Tibial artery (tissue), 4 donors: ENCODE data around the gene ZNF584.
A peak's percentile ranks its signal among the peaks of the same experiment; 100 is the strongest.

Experiments used
- DNase-seq, 2 donors: peaks; one replicate each; pipeline ENCODE4 v3.0.0-alpha.2; 2019
- H3K27ac ChIP-seq, 2 donors: fragments of 200-600 bp; sonication (generic) in 1 of 2; 1 replicate in 1 of 2; 2 replicates in 1 of 2; pipeline ENCODE4 v1.5.1; 2018 to 2019; ENCODE audit warnings: mild to moderate bottlenecking in 1 of 2
- H3K27me3 ChIP-seq, 2 donors: fragments of 200-600 bp; sonication (generic) in 1 of 2; one replicate each; pipeline versions ENCODE4 v1.5.1 to v1.6.0; 2016 to 2019
- H3K36me3 ChIP-seq, 3 donors: fragments of 200-600 bp; sonication (generic) in 2 of 3; one replicate each; pipeline ENCODE4 v1.5.1; 2016 to 2019; ENCODE audit warnings: mild to moderate bottlenecking in 2 of 3
- H3K4me1 ChIP-seq, 4 donors: fragments of 200-600 bp; sonication (generic) in 2 of 4; 1 replicate in 3 of 4; 2 replicates in 1 of 4; pipeline ENCODE4 v1.5.1; 2016 to 2019
- H3K4me3 ChIP-seq, 2 donors: fragments of 200-600 bp; sonication (generic) in 1 of 2; 1 replicate in 1 of 2; 2 replicates in 1 of 2; pipeline ENCODE4 v1.5.1; 2018 to 2019; ENCODE audit warnings: mild to moderate bottlenecking in 2 of 2
- H3K9me3 ChIP-seq, 3 donors: fragments of 200-600 bp; sonication (generic) in 1 of 3; one replicate each; pipeline ENCODE4 v1.5.1; 2016 to 2019
- intact Hi-C: fragments of 100-400 bp; cut with DNase I; formaldehyde crosslinking; loops from one replicate; pipeline ENCODE4 v1.15.0; 2023; ENCODE audit warnings: low total_unique reads
- TF ChIP-seq, protein P1 (sequence below), 2 experiments: fragments of 200-600 bp in 1 of 2; fragments of 450-650 bp in 1 of 2; IDR thresholded peaks; one replicate each; pipeline ENCODE4 v1.5.1; 2017 to 2019; ENCODE audit warnings: antibody characterized with exemption in 2 of 2, mild to moderate bottlenecking in 1 of 2, moderate library complexity in 1 of 2

The ZNF584 gene

DNA sequence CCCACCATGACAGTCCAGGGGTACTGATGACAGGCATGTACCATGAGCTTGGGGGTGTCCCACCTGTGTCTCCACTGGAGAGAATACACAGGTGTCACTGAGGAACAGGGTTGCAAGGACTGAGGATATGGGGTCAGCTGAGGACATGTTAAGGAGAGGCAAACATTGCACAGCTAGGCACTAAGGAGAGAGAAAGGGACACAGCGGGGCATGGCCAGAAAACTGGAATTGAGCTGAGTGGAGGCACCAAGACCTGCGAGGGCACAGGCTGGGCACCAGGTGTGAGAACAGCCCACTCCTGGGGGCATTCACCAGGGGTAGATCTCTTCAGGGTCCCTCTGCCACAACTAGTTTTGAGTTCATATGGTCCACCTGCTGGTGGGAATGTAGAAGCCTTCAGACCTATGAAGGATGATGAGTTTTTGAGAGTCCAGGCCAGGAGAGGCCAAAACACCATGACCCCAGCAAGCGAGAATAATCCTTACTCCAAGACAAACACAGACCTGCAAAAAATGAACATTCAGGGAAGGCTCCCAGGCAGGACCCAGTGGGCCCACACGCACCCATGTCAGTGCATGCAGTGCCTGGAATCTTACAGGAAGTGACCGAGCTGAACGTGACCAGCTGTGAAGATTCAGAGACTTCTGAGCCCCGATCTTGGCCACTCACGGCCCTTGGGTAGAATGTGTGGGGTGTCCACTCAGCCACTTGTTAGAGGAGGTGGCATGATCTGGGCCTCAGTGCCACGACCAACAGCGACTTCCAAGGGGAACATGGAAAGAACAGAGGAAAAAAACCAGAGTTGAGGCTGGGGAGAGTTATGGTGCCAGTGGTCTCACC is 1.4 kb upstream of the ZNF584 start:
- peak overlapping the region in 1 of 2 donors; percentile 86 for H3K27ac ChIP-seq
- DNase-seq = no peak
- H3K9me3 ChIP-seq = no peaks in the 10 kb centered on the region
- TF ChIP-seq, protein P1, sequence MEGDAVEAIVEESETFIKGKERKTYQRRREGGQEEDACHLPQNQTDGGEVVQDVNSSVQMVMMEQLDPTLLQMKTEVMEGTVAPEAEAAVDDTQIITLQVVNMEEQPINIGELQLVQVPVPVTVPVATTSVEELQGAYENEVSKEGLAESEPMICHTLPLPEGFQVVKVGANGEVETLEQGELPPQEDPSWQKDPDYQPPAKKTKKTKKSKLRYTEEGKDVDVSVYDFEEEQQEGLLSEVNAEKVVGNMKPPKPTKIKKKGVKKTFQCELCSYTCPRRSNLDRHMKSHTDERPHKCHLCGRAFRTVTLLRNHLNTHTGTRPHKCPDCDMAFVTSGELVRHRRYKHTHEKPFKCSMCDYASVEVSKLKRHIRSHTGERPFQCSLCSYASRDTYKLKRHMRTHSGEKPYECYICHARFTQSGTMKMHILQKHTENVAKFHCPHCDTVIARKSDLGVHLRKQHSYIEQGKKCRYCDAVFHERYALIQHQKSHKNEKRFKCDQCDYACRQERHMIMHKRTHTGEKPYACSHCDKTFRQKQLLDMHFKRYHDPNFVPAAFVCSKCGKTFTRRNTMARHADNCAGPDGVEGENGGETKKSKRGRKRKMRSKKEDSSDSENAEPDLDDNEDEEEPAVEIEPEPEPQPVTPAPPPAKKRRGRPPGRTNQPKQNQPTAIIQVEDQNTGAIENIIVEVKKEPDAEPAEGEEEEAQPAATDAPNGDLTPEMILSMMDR (IDR thresholded peaks at IDR 0.05) = no peak
- H3K27me3 ChIP-seq = no peaks in the 10 kb centered on the region
- peaks cover 0 to 24% (median 20%) of the 10 kb centered on the region in 4 donors for H3K4me1 ChIP-seq
- H3K36me3 ChIP-seq = peaks cover 0 to 6% (median 0%) of the 10 kb centered on the region in 3 donors
- intact Hi-C loops = no loop called here
- peak overlapping the region; percentile 76 to 99 for H3K4me3 ChIP-seq

DNA sequence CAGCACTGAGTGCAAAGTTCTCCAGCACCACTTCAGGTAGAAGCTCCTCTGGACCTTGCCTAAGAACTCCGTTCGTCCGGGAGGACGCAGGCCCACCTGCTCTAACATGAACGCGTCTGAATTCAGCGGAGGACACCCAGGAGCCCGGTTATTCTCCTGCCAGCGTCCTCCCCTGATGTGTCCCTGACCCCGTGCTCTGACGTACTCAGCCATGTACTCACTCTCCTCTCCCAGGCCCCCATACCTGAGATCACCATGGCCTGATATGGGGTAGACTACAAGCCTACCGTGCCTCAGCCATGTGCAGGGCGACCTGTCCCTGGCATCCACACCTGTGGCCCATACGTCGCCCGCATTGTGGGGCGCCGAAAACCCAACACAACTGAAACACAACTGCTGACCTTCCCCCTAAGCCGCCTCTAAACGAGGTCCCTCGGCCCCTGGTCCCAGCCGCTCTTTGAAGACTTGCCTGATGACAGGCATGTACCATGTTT is 744 bp upstream of the ZNF584 start:
- peak in 1 of 2 donors; percentile 62 for DNase-seq
- Histone ChIP-seq H3K4me1 (peaks cover 0 to 22% (median 18%) of the 10 kb centered on the region in 4 donors), H3K27ac (peak overlapping the region; percentile 86 to 92), H3K9me3 (no peaks in the 10 kb centered on the region), H3K4me3 (peak overlapping the region; percentile 76 to 99), H3K27me3 (no peaks in the 10 kb centered on the region), H3K36me3 (peaks cover 0 to 6% (median 0%) of the 10 kb centered on the region in 3 donors)
- TF ChIP-seq, protein P1 (IDR thresholded peaks at IDR 0.05) = no peak
- intact Hi-C loops = no loop called here

DNA sequence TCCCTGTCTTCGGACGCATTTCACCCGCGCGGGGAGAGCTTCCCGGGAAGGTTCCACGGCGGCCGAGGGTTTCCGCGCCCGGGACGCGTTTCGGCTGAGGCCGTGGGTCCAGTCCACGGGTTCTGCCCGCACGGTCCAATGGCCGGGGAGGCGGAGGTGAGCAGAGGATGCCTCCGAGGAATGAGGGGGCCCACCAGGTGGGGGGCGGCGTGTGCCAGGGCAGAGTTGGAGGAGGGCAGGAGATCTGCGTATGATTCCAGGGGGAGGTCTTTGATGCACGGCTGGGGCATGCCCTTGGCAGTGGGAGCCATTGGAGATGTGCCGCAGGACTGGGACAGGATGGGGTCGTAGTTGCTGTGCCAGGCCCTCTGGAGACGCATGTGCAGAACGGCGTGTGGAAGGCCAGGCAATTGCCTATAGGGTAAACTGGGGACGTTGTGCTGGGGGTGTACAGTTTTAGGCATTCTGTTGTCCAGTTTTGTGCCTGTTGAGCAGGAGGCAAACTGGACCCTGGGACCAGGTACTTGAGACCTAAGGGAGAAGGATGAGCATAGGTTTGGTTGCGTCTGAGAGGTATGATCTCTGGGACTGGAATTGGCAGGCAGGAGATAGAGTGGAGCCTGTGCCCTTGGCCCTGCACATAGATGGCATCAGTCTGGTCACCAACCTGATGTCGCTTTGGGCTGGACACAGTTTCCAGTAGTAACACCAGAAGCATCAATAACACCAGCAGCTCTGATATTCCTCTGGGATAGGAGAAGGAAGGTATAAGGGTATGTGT is 751 bp downstream of the ZNF584 start:
- H3K36me3 ChIP-seq = peaks cover 0 to 6% (median 4%) of the 10 kb centered on the region in 3 donors
- peak overlapping the region; percentile 76 to 99 for H3K4me3 ChIP-seq
- H3K9me3 ChIP-seq = no peaks in the 10 kb centered on the region
- H3K27ac ChIP-seq = peak overlapping the region; percentile 86 to 92
- TF ChIP-seq, protein P1 (IDR thresholded peaks at IDR 0.05) = no peak
- H3K27me3 ChIP-seq = no peaks in the 10 kb centered on the region
- peaks cover 0 to 22% (median 18%) of the 10 kb centered on the region in 4 donors for H3K4me1 ChIP-seq
- DNase-seq = peak in 1 of 2 donors; percentile 62
- intact Hi-C loops = no loop called here

DNA sequence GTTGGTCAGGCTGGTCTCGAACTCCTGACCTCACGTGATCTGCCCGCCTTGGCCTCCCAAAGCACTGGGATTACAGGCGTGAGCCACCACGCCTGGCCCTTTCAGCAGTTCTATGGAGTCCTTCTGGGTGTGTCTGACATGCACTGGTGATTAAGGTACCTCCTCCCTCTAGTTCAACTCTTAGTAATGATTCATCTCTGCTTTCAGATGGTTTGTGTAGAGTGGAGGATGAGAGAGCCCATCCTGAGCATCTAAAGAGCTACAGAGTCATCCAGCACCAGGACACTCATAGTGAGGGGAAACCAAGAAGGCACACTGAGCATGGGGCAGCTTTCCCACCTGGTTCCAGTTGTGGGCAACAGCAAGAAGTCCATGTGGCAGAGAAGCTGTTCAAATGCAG is 8.2 kb downstream of the ZNF584 start:
- TF ChIP-seq, protein P1 (IDR thresholded peaks at IDR 0.05) = no peak
- H3K36me3 ChIP-seq = peaks cover 54 to 71% (median 65%) of the 10 kb centered on the region in 3 donors
- intact Hi-C loops = no loop called here

DNA sequence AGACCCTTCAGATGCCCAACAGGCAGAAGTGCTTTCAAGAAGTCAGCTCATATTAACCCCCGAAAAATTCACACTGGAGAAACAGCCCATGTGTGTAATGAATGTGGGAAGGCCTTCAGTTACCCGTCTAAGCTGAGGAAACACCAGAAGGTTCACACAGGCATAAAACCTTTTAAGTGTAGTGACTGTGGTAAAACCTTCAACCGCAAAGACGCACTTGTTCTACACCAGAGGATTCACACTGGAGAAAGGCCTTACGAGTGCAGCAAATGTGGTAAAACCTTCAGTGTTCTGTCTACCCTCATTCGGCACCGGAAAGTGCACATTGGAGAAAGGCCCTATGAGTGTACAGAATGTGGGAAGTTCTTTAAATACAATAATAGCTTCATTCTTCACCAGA is 8.6 kb downstream of the ZNF584 start:
- Histone ChIP-seq H3K9me3 (peaks cover 0 to 20% (median 0%) of the 10 kb centered on the region in 3 donors), H3K4me3 (no peak overlapping the region), H3K27me3 (no peaks in the 10 kb centered on the region), H3K27ac (no peak overlapping the region), H3K36me3 (peaks cover 54 to 72% (median 69%) of the 10 kb centered on the region in 3 donors), H3K4me1 (no peaks in the 10 kb centered on the region)
- intact Hi-C loops = no loop called here
- TF ChIP-seq, protein P1 (IDR thresholded peaks at IDR 0.05) = no peak
- DNase-seq = no peak

More for the DNA sequence above, 8.2 kb downstream of the ZNF584 start:
- Histone ChIP-seq H3K27ac (no peak overlapping the region), H3K4me3 (no peak overlapping the region), H3K4me1 (no peaks in the 10 kb centered on the region), H3K9me3 (peaks cover 0 to 16% (median 0%) of the 10 kb centered on the region in 3 donors), H3K27me3 (no peaks in the 10 kb centered on the region)
- DNase-seq = no peak
